ENCODE results near the gene ZNF407. TPM values are rescaled to one million over a fixed set of nuclear protein-coding genes. Genes with fewer than 3 reads are reported as not detected.

The ZNF407 gene
- polyA plus RNA-seq, 2 donors, result 2.2 to 2.6 TPM

GRCh38 chr18:75070625-75071483, 473.2 kb downstream of the ZNF407 start:
- H3K4me3 ChIP-seq (ENCODE audit: low read depth in 1 of 2, low read length in 2 of 2), result peak overlapping the region in 1 of 2 donors; percentile 21
- H3K27me3 ChIP-seq (ENCODE audit: control insufficient read depth in 1 of 2, insufficient read depth in 2 of 2, low read length in 2 of 2), result no peaks in the 10 kb centered on the region
- no peaks in the 10 kb centered on the region for H3K36me3 ChIP-seq (ENCODE audit: control insufficient read depth in 2 of 2, insufficient read depth in 2 of 2, low read length in 1 of 2)
- WGBS, 2 donors, result 40 to 46% methylated on average over 22 of the region's 22 CpGs
- peaks cover 3 to 4% of the 10 kb centered on the region in 2 donors for H3K9me3 ChIP-seq (ENCODE audit: control insufficient read depth in 2 of 2, insufficient read depth in 1 of 2, low read depth in 1 of 2, low read length in 1 of 2)
- peak overlapping the region; percentile 81 for H3K27ac ChIP-seq (ENCODE audit: low read depth in 2 of 2, low read length in 1 of 2)
- H3K4me1 ChIP-seq (ENCODE audit: control insufficient read depth in 2 of 2, insufficient read depth in 2 of 2, low read length in 1 of 2), result peaks cover 9 to 16% of the 10 kb centered on the region in 2 donors

- H3K4me1 ChIP-seq (ENCODE audit: control insufficient read depth in 2 of 2, insufficient read depth in 2 of 2, low read length in 1 of 2), result peaks cover 9 to 16% of the 10 kb centered on the region in 2 donors
Observed at GRCh38 chr18:75071484-75071785, 473.8 kb downstream of the ZNF407 start.

GRCh38 chr18:75071866-75072671, 474.4 kb downstream of the ZNF407 start:
- H3K9me3 ChIP-seq (ENCODE audit: control insufficient read depth in 2 of 2, insufficient read depth in 1 of 2, low read depth in 1 of 2, low read length in 1 of 2), result peaks cover 6 to 10% of the 10 kb centered on the region in 2 donors
- WGBS, 2 donors, result 88 to 92% methylated on average over 28 of the region's 28 CpGs
- H3K4me3 ChIP-seq (ENCODE audit: low read depth in 1 of 2, low read length in 2 of 2), result no peak overlapping the region
- no peaks in the 10 kb centered on the region for H3K36me3 ChIP-seq (ENCODE audit: control insufficient read depth in 2 of 2, insufficient read depth in 2 of 2, low read length in 1 of 2)
- H3K4me1 ChIP-seq (ENCODE audit: control insufficient read depth in 2 of 2, insufficient read depth in 2 of 2, low read length in 1 of 2), result peaks cover 9 to 16% of the 10 kb centered on the region in 2 donors
- no peak overlapping the region for H3K27ac ChIP-seq (ENCODE audit: low read depth in 2 of 2, low read length in 1 of 2)
- H3K27me3 ChIP-seq (ENCODE audit: control insufficient read depth in 1 of 2, insufficient read depth in 2 of 2, low read length in 2 of 2), result no peaks in the 10 kb centered on the region

More at GRCh38 chr18:75071484-75071785, 473.8 kb downstream of the ZNF407 start:
- Histone ChIP-seq H3K27ac (ENCODE audit: low read depth in 2 of 2, low read length in 1 of 2) (peak overlapping the region; percentile 81), H3K4me3 (ENCODE audit: low read depth in 1 of 2, low read length in 2 of 2) (no peak overlapping the region), H3K27me3 (ENCODE audit: control insufficient read depth in 1 of 2, insufficient read depth in 2 of 2, low read length in 2 of 2) (no peaks in the 10 kb centered on the region), H3K36me3 (ENCODE audit: control insufficient read depth in 2 of 2, insufficient read depth in 2 of 2, low read length in 1 of 2) (no peaks in the 10 kb centered on the region), H3K9me3 (ENCODE audit: control insufficient read depth in 2 of 2, insufficient read depth in 1 of 2, low read depth in 1 of 2, low read length in 1 of 2) (peaks cover 4 to 6% of the 10 kb centered on the region in 2 donors)
- 74 to 80% methylated on average over 9 of the region's 9 CpGs for WGBS, 2 donors

GRCh38 chr18:75072672-75073371, 475.2 kb downstream of the ZNF407 start:
- Histone ChIP-seq H3K9me3 (ENCODE audit: control insufficient read depth in 2 of 2, insufficient read depth in 1 of 2, low read depth in 1 of 2, low read length in 1 of 2) (peaks cover 8 to 10% of the 10 kb centered on the region in 2 donors), H3K27me3 (ENCODE audit: control insufficient read depth in 1 of 2, insufficient read depth in 2 of 2, low read length in 2 of 2) (no peaks in the 10 kb centered on the region), H3K27ac (ENCODE audit: low read depth in 2 of 2, low read length in 1 of 2) (no peak overlapping the region), H3K36me3 (ENCODE audit: control insufficient read depth in 2 of 2, insufficient read depth in 2 of 2, low read length in 1 of 2) (no peaks in the 10 kb centered on the region), H3K4me1 (ENCODE audit: control insufficient read depth in 2 of 2, insufficient read depth in 2 of 2, low read length in 1 of 2) (peaks cover 9 to 16% of the 10 kb centered on the region in 2 donors), H3K4me3 (ENCODE audit: low read depth in 1 of 2, low read length in 2 of 2) (no peak overlapping the region)
- WGBS, 2 donors, result 96 to 97% methylated on average over 21 of the region's 21 CpGs

GRCh38 chr18:75073654-75074053, 476.0 kb downstream of the ZNF407 start:
- Histone ChIP-seq H3K9me3 (ENCODE audit: control insufficient read depth in 2 of 2, insufficient read depth in 1 of 2, low read depth in 1 of 2, low read length in 1 of 2) (peaks cover 8 to 11% of the 10 kb centered on the region in 2 donors), H3K4me1 (ENCODE audit: control insufficient read depth in 2 of 2, insufficient read depth in 2 of 2, low read length in 1 of 2) (peaks cover 9 to 16% of the 10 kb centered on the region in 2 donors), H3K27ac (ENCODE audit: low read depth in 2 of 2, low read length in 1 of 2) (no peak overlapping the region), H3K27me3 (ENCODE audit: control insufficient read depth in 1 of 2, insufficient read depth in 2 of 2, low read length in 2 of 2) (no peaks in the 10 kb centered on the region), H3K36me3 (ENCODE audit: control insufficient read depth in 2 of 2, insufficient read depth in 2 of 2, low read length in 1 of 2) (no peaks in the 10 kb centered on the region), H3K4me3 (ENCODE audit: low read depth in 1 of 2, low read length in 2 of 2) (no peak overlapping the region)
- 95 to 97% methylated on average over 9 of the region's 9 CpGs for WGBS, 2 donors

GRCh38 chr18:75074196-75075015, 476.7 kb downstream of the ZNF407 start:
- H3K27me3 ChIP-seq (ENCODE audit: control insufficient read depth in 1 of 2, insufficient read depth in 2 of 2, low read length in 2 of 2), result no peaks in the 10 kb centered on the region
- H3K27ac ChIP-seq (ENCODE audit: low read depth in 2 of 2, low read length in 1 of 2), result no peak overlapping the region
- H3K36me3 ChIP-seq (ENCODE audit: control insufficient read depth in 2 of 2, insufficient read depth in 2 of 2, low read length in 1 of 2), result no peaks in the 10 kb centered on the region
- 89 to 92% methylated on average over 13 of the region's 13 CpGs for WGBS, 2 donors
- H3K4me1 ChIP-seq (ENCODE audit: control insufficient read depth in 2 of 2, insufficient read depth in 2 of 2, low read length in 1 of 2), result peaks cover 9 to 15% of the 10 kb centered on the region in 2 donors
- peaks cover 8 to 11% of the 10 kb centered on the region in 2 donors for H3K9me3 ChIP-seq (ENCODE audit: control insufficient read depth in 2 of 2, insufficient read depth in 1 of 2, low read depth in 1 of 2, low read length in 1 of 2)
- H3K4me3 ChIP-seq (ENCODE audit: low read depth in 1 of 2, low read length in 2 of 2), result no peak overlapping the region

- no peak overlapping the region for H3K27ac ChIP-seq (ENCODE audit: low read depth in 2 of 2, low read length in 1 of 2)
- H3K4me1 ChIP-seq (ENCODE audit: control insufficient read depth in 2 of 2, insufficient read depth in 2 of 2, low read length in 1 of 2), result peaks cover 9 to 12% of the 10 kb centered on the region in 2 donors
- no peaks in the 10 kb centered on the region for H3K27me3 ChIP-seq (ENCODE audit: control insufficient read depth in 1 of 2, insufficient read depth in 2 of 2, low read length in 2 of 2)
- H3K4me3 ChIP-seq (ENCODE audit: low read depth in 1 of 2, low read length in 2 of 2), result no peak overlapping the region
- no peaks in the 10 kb centered on the region for H3K36me3 ChIP-seq (ENCODE audit: control insufficient read depth in 2 of 2, insufficient read depth in 2 of 2, low read length in 1 of 2)
- 81 to 88% methylated on average over 3 of the region's 3 CpGs for WGBS, 2 donors
- H3K9me3 ChIP-seq (ENCODE audit: control insufficient read depth in 2 of 2, insufficient read depth in 1 of 2, low read depth in 1 of 2, low read length in 1 of 2), result peaks cover 8 to 11% of the 10 kb centered on the region in 2 donors
Observed at GRCh38 chr18:75075016-75075305, 477.3 kb downstream of the ZNF407 start.

- WGBS, 2 donors, result 88 to 94% methylated on average over 12 of the region's 12 CpGs
Observed at GRCh38 chr18:75075429-75075841, 477.8 kb downstream of the ZNF407 start.

GRCh38 chr18:75076286-75076685, 478.6 kb downstream of the ZNF407 start:
- H3K9me3 ChIP-seq (ENCODE audit: control insufficient read depth in 2 of 2, insufficient read depth in 1 of 2, low read depth in 1 of 2, low read length in 1 of 2), result peaks cover 8 to 11% of the 10 kb centered on the region in 2 donors
- no peaks in the 10 kb centered on the region for H3K36me3 ChIP-seq (ENCODE audit: control insufficient read depth in 2 of 2, insufficient read depth in 2 of 2, low read length in 1 of 2)
- 89 to 93% methylated on average over 5 of the region's 5 CpGs for WGBS, 2 donors
- H3K4me3 ChIP-seq (ENCODE audit: low read depth in 1 of 2, low read length in 2 of 2), result no peak overlapping the region
- H3K27ac ChIP-seq (ENCODE audit: low read depth in 2 of 2, low read length in 1 of 2), result no peak overlapping the region
- no peaks in the 10 kb centered on the region for H3K27me3 ChIP-seq (ENCODE audit: control insufficient read depth in 1 of 2, insufficient read depth in 2 of 2, low read length in 2 of 2)
- peaks cover 2 to 3% of the 10 kb centered on the region in 2 donors for H3K4me1 ChIP-seq (ENCODE audit: control insufficient read depth in 2 of 2, insufficient read depth in 2 of 2, low read length in 1 of 2)

More at GRCh38 chr18:75075429-75075841, 477.8 kb downstream of the ZNF407 start:
- H3K36me3 ChIP-seq (ENCODE audit: control insufficient read depth in 2 of 2, insufficient read depth in 2 of 2, low read length in 1 of 2), result no peaks in the 10 kb centered on the region
- peaks cover 5 to 8% of the 10 kb centered on the region in 2 donors for H3K4me1 ChIP-seq (ENCODE audit: control insufficient read depth in 2 of 2, insufficient read depth in 2 of 2, low read length in 1 of 2)
- H3K27me3 ChIP-seq (ENCODE audit: control insufficient read depth in 1 of 2, insufficient read depth in 2 of 2, low read length in 2 of 2), result no peaks in the 10 kb centered on the region
- no peak overlapping the region for H3K4me3 ChIP-seq (ENCODE audit: low read depth in 1 of 2, low read length in 2 of 2)
- no peak overlapping the region for H3K27ac ChIP-seq (ENCODE audit: low read depth in 2 of 2, low read length in 1 of 2)
- H3K9me3 ChIP-seq (ENCODE audit: control insufficient read depth in 2 of 2, insufficient read depth in 1 of 2, low read depth in 1 of 2, low read length in 1 of 2), result peaks cover 8 to 11% of the 10 kb centered on the region in 2 donors
